WERI-Rb-1 (cell line): ENCODE measurements around the gene PAK1.
A peak's percentile ranks its signal among the peaks of the same experiment; 100 is the strongest.

ENCODE experiments used
- DNase-seq: peaks from one replicate; pipeline ENCODE4 v3.0.0-alpha.2; 2020
- H3K27ac ChIP-seq: fragments of 250-450 bp; sonication (Bioruptor Pico); 2 replicates; pipeline ENCODE4 v1.5.1; 2020; ENCODE audit warnings: mild to moderate bottlenecking, moderate library complexity
- H3K27me3 ChIP-seq: fragments of 250-450 bp; sonication (Bioruptor Pico); 2 replicates; pipeline ENCODE4 v1.5.1; 2021; ENCODE audit warnings: mild to moderate bottlenecking, low read depth, moderate library complexity; ENCODE audit not compliant: insufficient read depth, severe bottlenecking
- H3K36me3 ChIP-seq: fragments of 250-450 bp; sonication (Bioruptor Pico); 2 replicates; pipeline ENCODE4 v1.5.1; 2020; ENCODE audit warnings: mild to moderate bottlenecking, moderate library complexity
- H3K4me3 ChIP-seq: 2 replicates; pipeline ENCODE4 v1.5.1; 2011; ENCODE audit warnings: low read depth, mild to moderate bottlenecking, control low read depth, low read length
- H3K9me3 ChIP-seq: fragments of 250-450 bp; sonication (Bioruptor Pico); 2 replicates; pipeline ENCODE4 v1.5.1; 2021; ENCODE audit warnings: mild to moderate bottlenecking, moderate library complexity; ENCODE audit not compliant: severe bottlenecking
- CTCF ChIP-seq: IDR thresholded peaks from 2 replicates; pipeline ENCODE4 v1.5.1; 2011; ENCODE audit warnings: low read depth, mild to moderate bottlenecking, control low read depth, inconsistent platforms, low read length

Gene PAK1

GRCh38 chr11:77474684-77475060 is 778 bp upstream of the PAK1 start:
- no peak for DNase-seq
- Histone ChIP-seq H3K36me3 (no peaks in the 10 kb centered on the region), H3K4me3 (no peak overlapping the region), H3K9me3 (no peaks in the 10 kb centered on the region), H3K27ac (no peak overlapping the region), H3K27me3 (no peaks in the 10 kb centered on the region)
- TF ChIP-seq CTCF = no peak

GRCh38 chr11:77472991-77473800 is 698 bp downstream of the PAK1 start:
- TF ChIP-seq CTCF = no peak
- DNase-seq = peak; percentile 55
- Histone ChIP-seq H3K4me3 (peak overlapping the region; percentile 57), H3K9me3 (no peaks in the 10 kb centered on the region), H3K27me3 (no peaks in the 10 kb centered on the region), H3K27ac (peak overlapping the region; percentile 82), H3K36me3 (no peaks in the 10 kb centered on the region)

- H3K4me3 ChIP-seq = no peak overlapping the region
Measured at GRCh38 chr11:77471558-77472193, 2.2 kb downstream of the PAK1 start.

GRCh38 chr11:77470971-77471370 is 2.9 kb downstream of the PAK1 start:
- no peaks in the 10 kb centered on the region for H3K36me3 ChIP-seq
- no peak for TF ChIP-seq CTCF
- no peak overlapping the region for H3K27ac ChIP-seq
- no peak for DNase-seq
- H3K4me3 ChIP-seq = no peak overlapping the region
- H3K9me3 ChIP-seq = no peaks in the 10 kb centered on the region
- no peaks in the 10 kb centered on the region for H3K27me3 ChIP-seq

More at GRCh38 chr11:77471558-77472193, 2.2 kb downstream of the PAK1 start:
- peak; percentile 46 for DNase-seq
- Histone ChIP-seq H3K27ac (no peak overlapping the region), H3K27me3 (no peaks in the 10 kb centered on the region), H3K36me3 (no peaks in the 10 kb centered on the region), H3K9me3 (no peaks in the 10 kb centered on the region)
- peak; percentile 56 for TF ChIP-seq CTCF

GRCh38 chr11:77470504-77470903 is 3.4 kb downstream of the PAK1 start:
- Histone ChIP-seq H3K27ac (no peak overlapping the region), H3K36me3 (no peaks in the 10 kb centered on the region), H3K4me3 (no peak overlapping the region), H3K27me3 (no peaks in the 10 kb centered on the region), H3K9me3 (no peaks in the 10 kb centered on the region)
- no peak for DNase-seq
- no peak for TF ChIP-seq CTCF
